Right atrium auricular region (tissue), 2 donors: Measurements from ENCODE around the gene DNMBP. TPM values are rescaled to one million over a fixed set of nuclear protein-coding genes. Genes with fewer than 3 reads are reported as not detected.
"Not testable (repeated sequence)": the region's sequence is repeated elsewhere in the genome, so short reads cannot be mapped to it uniquely, and the experiment has no call there.

ENCODE experiments used
- DNase-seq: peaks from one replicate; pipeline ENCODE4 v3.0.0-alpha.2; 2019; ENCODE audit warnings: low spot score
- H3K27ac ChIP-seq, 2 donors: fragments of 200-600 bp; sonication (generic); 1 replicate in 1 of 2; 2 replicates in 1 of 2; pipeline ENCODE4 v1.5.1; 2016 to 2019
- H3K27me3 ChIP-seq, 2 donors: fragments of 200-600 bp; sonication (generic); one replicate each; pipeline versions ENCODE4 v1.5.1 to v1.6.0; 2017 to 2019
- H3K36me3 ChIP-seq: fragments of 200-600 bp; sonication (generic); one replicate; pipeline ENCODE4 v1.5.1; 2016
- H3K4me1 ChIP-seq, 2 donors: fragments of 200-600 bp; sonication (generic); one replicate each; pipeline versions ENCODE4 v1.5.1 to v1.6.0; 2017 to 2019
- H3K4me3 ChIP-seq, 2 donors: fragments of 200-600 bp; sonication (generic); 1 replicate in 1 of 2; 2 replicates in 1 of 2; pipeline ENCODE4 v1.5.1; 2017 to 2019; ENCODE audit warnings: mild to moderate bottlenecking in 1 of 2, moderate library complexity in 1 of 2
- H3K9me3 ChIP-seq, 2 donors: fragments of 200-600 bp; sonication (generic); one replicate each; pipeline ENCODE4 v1.5.1; 2019
- CTCF ChIP-seq, 2 donors: fragments of 200-600 bp; sonication (generic); IDR thresholded peaks; one replicate each; pipeline ENCODE4 v1.5.1; 2019; ENCODE audit warnings: antibody characterized with exemption in 2 of 2
- total RNA-seq, 2 donors: library from RNA; depleted of rRNA; stranded (reverse); fragments of >200 nt; gene quantifications; one replicate each; pipeline ENCODE4 v1.1.0, GENCODE V29; 2016

The DNMBP gene
- total RNA-seq, 2 donors from 2014 or later, result 5.8 to 8.2 TPM

- no peak for DNase-seq
- Histone ChIP-seq H3K36me3 (peaks cover 57% of the 10 kb centered on the region), H3K27ac (no peak overlapping the region), H3K27me3 (no peaks in the 10 kb centered on the region), H3K9me3 (no peaks in the 10 kb centered on the region), H3K4me3 (no peak overlapping the region), H3K4me1 (no peaks in the 10 kb centered on the region)
- TF ChIP-seq CTCF (IDR thresholded peaks at IDR 0.05), result no peak
Measured at GRCh38 chr10:99895867-99896266, 113.9 kb downstream of the DNMBP start.

GRCh38 chr10:99895066-99895465 is 114.7 kb downstream of the DNMBP start:
- not testable (repeated sequence) for H3K9me3 ChIP-seq, H3K4me3 ChIP-seq, DNase-seq, H3K27ac ChIP-seq, H3K4me1 ChIP-seq, H3K27me3 ChIP-seq
- peaks cover 57% of the 10 kb centered on the region for H3K36me3 ChIP-seq

GRCh38 chr10:99894613-99895012 is 115.1 kb downstream of the DNMBP start:
- TF ChIP-seq CTCF (IDR thresholded peaks at IDR 0.05), result no peak
- DNase-seq, result no peak
- H3K4me3 ChIP-seq, result no peak overlapping the region
- H3K4me1 ChIP-seq, result no peaks in the 10 kb centered on the region
- peaks cover 57% of the 10 kb centered on the region for H3K36me3 ChIP-seq
- H3K9me3 ChIP-seq, result no peaks in the 10 kb centered on the region
- H3K27me3 ChIP-seq, result no peaks in the 10 kb centered on the region
- H3K27ac ChIP-seq, result no peak overlapping the region

GRCh38 chr10:99888622-99889021 is 121.1 kb downstream of the DNMBP start:
- peaks cover 31% of the 10 kb centered on the region for H3K36me3 ChIP-seq
- no peak overlapping the region for H3K27ac ChIP-seq

GRCh38 chr10:99883523-99883922 is 126.2 kb downstream of the DNMBP start:
- Histone ChIP-seq H3K4me3 (no peak overlapping the region), H3K36me3 (peaks cover 76% of the 10 kb centered on the region), H3K27ac (no peak overlapping the region), H3K27me3 (no peaks in the 10 kb centered on the region), H3K9me3 (no peaks in the 10 kb centered on the region), H3K4me1 (no peaks in the 10 kb centered on the region)
- no peak for TF ChIP-seq CTCF (IDR thresholded peaks at IDR 0.05)
- DNase-seq, result no peak

More at GRCh38 chr10:99888622-99889021, 121.1 kb downstream of the DNMBP start:
- no peak for DNase-seq
- Histone ChIP-seq H3K4me1 (no peaks in the 10 kb centered on the region), H3K9me3 (no peaks in the 10 kb centered on the region), H3K27me3 (no peaks in the 10 kb centered on the region), H3K4me3 (no peak overlapping the region)
- no peak for TF ChIP-seq CTCF (IDR thresholded peaks at IDR 0.05)

- no peak overlapping the region for H3K27ac ChIP-seq
- no peaks in the 10 kb centered on the region for H3K4me1 ChIP-seq
- H3K36me3 ChIP-seq, result peaks cover 90% of the 10 kb centered on the region
- TF ChIP-seq CTCF (IDR thresholded peaks at IDR 0.05), result no peak
- H3K4me3 ChIP-seq, result no peak overlapping the region
- no peaks in the 10 kb centered on the region for H3K9me3 ChIP-seq
- no peaks in the 10 kb centered on the region for H3K27me3 ChIP-seq
- no peak for DNase-seq
Measured at GRCh38 chr10:99881371-99881770, 128.4 kb downstream of the DNMBP start.
